Measurements from ENCODE around the gene SAMD4B.

GRCh38 chr19:39413272-39413910 lies 71.2 kb downstream of the SAMD4B start:
- no peak for TF ChIP-seq CTCF (IDR thresholded peaks at IDR 0.05)
- TF ChIP-seq POLR2A (IDR thresholded peaks at IDR 0.05) = no peak

All from prostate gland (tissue), 2 donors.